Ovary (tissue), 3 donors: ENCODE measurements around the gene SLC25A4.

Source experiments
- CTCF ChIP-seq, 3 donors: fragments of 450-650 bp in 2 of 3; fragments of 200-600 bp in 1 of 3; IDR thresholded peaks; one replicate each; pipeline versions ENCODE4 v1.5.1 to v1.8.0; 2016 to 2022; ENCODE audit warnings: antibody characterized with exemption in 3 of 3, mild to moderate bottlenecking in 1 of 3
- POLR2A ChIP-seq: fragments of 450-650 bp; IDR thresholded peaks from one replicate; pipeline ENCODE4 v1.6.1; 2017; ENCODE audit warnings: antibody characterized with exemption, mild to moderate bottlenecking, moderate library complexity
- donor health status: DM: no; HTN: no; CAD: no.

DNA sequence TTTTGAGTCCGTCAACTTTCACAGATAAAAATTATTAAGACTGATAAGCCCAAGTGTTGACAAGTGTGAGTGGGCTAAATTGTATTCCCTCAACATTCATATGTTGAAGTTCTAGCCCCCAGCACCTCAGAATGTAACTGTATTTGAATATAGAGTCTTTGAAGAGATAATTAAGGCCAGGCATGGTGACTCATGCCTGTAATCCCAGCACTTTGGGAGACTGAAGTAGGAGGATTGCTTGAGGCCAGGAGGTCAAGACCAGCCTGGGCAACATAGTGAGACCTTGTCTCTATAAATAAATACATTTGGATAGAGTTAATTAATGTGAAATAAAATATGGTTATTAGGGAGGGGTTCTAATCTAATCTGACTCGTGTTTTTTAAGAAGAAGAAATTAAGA is 29.7 kb upstream of the SLC25A4 start:
- TF ChIP-seq CTCF (IDR thresholded peaks at IDR 0.05) (no peak), POLR2A (no peak)
